Kidney (tissue), 14 donors: ENCODE measurements around the gene GOLGA6D. TPM values are rescaled to one million over a fixed set of nuclear protein-coding genes. Genes with fewer than 3 reads are reported as not detected.
"Not testable (repeated sequence)": the region's sequence is repeated elsewhere in the genome, so short reads cannot be mapped to it uniquely, and the experiment has no call there.

Source experiments
- DNase-seq, 5 donors: peaks; one replicate each; pipeline ENCODE4 v3.0.0-alpha.2; 2013 to 2020
- FAIRE-seq: peaks from 2 replicates; lab custom pipeline; 2012; peaks lifted over from hg19 to GRCh38; lab: Jason Lieb, UNC
- H3K27ac ChIP-seq, 2 donors: one replicate each; pipeline ENCODE4 v1.7.0; 2013; ENCODE audit warnings: low read depth in 2 of 2, low read length in 2 of 2, inconsistent platforms in 1 of 2
- H3K27me3 ChIP-seq: one replicate; pipeline ENCODE4 v1.7.1; 2013; ENCODE audit warnings: low read length, inconsistent platforms; ENCODE audit not compliant: control insufficient read depth, insufficient read depth
- H3K36me3 ChIP-seq, 3 donors: one replicate each; pipeline versions ENCODE4 v1.7.0 to v1.7.1; 2013; ENCODE audit warnings: low read length in 3 of 3, control low read depth in 1 of 3, inconsistent platforms in 1 of 3; ENCODE audit not compliant: insufficient read depth in 3 of 3, control insufficient read depth in 2 of 3
- H3K4me1 ChIP-seq, 3 donors: one replicate each; pipeline versions ENCODE4 v1.7.0 to v1.7.1; 2013; ENCODE audit warnings: low read length in 3 of 3, inconsistent platforms in 1 of 3, low read depth in 1 of 3; ENCODE audit not compliant: control insufficient read depth in 2 of 3, insufficient read depth in 2 of 3
- H3K4me3 ChIP-seq, 3 donors: one replicate each; pipeline versions ENCODE4 v1.7.0 to v1.8.1; 2013; ENCODE audit warnings: low read length in 3 of 3, control low read depth in 1 of 3, inconsistent platforms in 1 of 3
- H3K9ac ChIP-seq, 3 donors: one replicate each; pipeline versions ENCODE4 v1.7.0 to v1.7.1; 2013; ENCODE audit warnings: low read length in 3 of 3, control low read depth in 1 of 3, inconsistent platforms in 1 of 3
- H3K9me3 ChIP-seq, 3 donors: one replicate each; pipeline versions ENCODE4 v1.7.0 to v1.7.1; 2013; ENCODE audit warnings: low read length in 3 of 3, control low read depth in 1 of 3, inconsistent platforms in 1 of 3; ENCODE audit not compliant: control insufficient read depth in 2 of 3, insufficient read depth in 1 of 3
- intact Hi-C: fragments of 100-400 bp; cut with DNase I; formaldehyde crosslinking; loops from one replicate; pipeline ENCODE4 v1.11.1; 2022
- polyA plus RNA-seq: library from polyadenylated mRNA; stranded (reverse); fragments of 350-450 nt; fragmentation: Illumina TruSeq; extraction: RNeasy Lipid Tissue Mini Kit (QIAGEN cat#74804); gene quantifications from one replicate; pipeline ENCODE4 v1.2.3, GENCODE V29; 2014; ENCODE audit warnings: low read depth, low replicate concordance; ENCODE audit not compliant: insufficient read depth
- total RNA-seq: library from RNA; stranded (reverse); fragmentation: NEBNext Ultra II Directional; extraction: Animal tissue kit (Norgen Biotek cat#: 25700); gene quantifications from one replicate; pipeline ENCODE4 v1.2.1, GENCODE V29; 2021
- TF ChIP-seq, protein P1 (sequence below): IDR thresholded peaks from 3 replicates; pipeline ENCODE4 v1.5.1; 2012; ENCODE audit warnings: mild to moderate bottlenecking, moderate library complexity, borderline replicate concordance; ENCODE audit not compliant: insufficient read depth; ENCODE audit errors: extremely low read depth
- donor health status: control.
- donor health status: control.
- donor health status: control.
- donor health status: control.
- donor health status: control.
- donor health status: DM: yes; HTN: yes; CAD: no.
- donor health status: Normal renal cell carcinoma (clear cell type).

The GOLGA6D gene
- total and polyA plus RNA-seq, 2 donors from 2014 or later: not detected

DNA sequence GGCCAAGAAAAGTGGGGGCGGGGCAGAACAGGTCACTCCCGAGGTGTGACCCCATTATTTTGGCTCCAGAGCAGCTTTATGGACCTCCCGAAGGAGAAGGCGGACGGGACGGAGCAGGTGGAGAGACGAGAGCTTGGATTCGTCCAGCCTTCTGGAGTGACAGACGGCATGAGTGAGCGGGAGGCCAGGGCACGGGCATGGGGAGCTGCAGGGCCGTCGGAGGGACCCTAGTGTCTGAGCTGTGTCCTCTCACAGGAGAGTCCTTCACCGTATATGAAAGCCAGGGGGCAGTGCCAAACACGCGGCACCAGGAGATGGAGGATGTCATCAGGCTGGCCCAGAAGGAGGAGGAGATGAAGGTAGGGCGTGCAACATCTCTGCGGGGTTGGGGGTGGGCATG is 11.0 kb downstream of the GOLGA6D start:
- H3K4me1 ChIP-seq, DNase-seq, H3K27me3 ChIP-seq, FAIRE-seq, intact Hi-C loops, H3K4me3 ChIP-seq, H3K36me3 ChIP-seq, H3K9me3 ChIP-seq, H3K9ac ChIP-seq, H3K27ac ChIP-seq: not testable (repeated sequence)

DNA sequence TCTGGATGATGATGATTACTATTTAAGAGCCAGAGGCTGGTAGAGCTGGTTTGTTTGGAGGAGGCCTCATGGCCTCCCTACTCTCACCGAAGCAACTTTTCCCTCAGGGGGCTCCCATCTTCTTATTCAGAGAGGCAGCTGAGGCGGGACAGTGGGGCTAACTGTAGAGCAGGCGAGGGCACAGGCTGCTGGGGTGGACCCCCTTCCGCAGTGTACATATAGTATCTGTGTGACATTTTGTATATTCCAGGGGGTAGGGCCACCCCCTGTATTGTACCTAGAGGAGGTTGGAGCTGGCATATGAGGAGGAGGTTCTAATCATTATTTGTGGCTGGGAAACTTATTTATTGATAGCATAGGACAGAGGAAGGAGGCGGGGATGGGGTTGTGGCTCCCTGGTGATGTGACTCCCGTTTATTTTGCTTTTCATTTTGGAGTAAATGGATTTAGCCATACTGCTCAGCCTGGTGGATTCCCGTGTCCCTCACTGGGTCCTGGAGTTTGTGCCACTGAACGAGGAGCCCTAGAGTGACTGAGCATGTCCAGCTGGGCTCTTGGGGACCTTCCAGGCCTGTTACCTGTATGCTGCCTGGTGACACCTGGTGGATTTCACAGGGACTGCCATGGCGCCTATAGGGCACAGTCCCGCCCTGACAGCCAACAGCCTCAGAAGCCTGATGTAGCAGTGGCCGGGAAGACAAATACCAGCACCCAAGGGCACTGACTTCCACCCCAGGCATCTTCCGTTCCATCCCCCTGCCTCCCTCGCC is 16.1 kb downstream of the GOLGA6D start:
- H3K9me3 ChIP-seq, H3K27ac ChIP-seq, H3K4me1 ChIP-seq, DNase-seq, H3K36me3 ChIP-seq, H3K27me3 ChIP-seq, intact Hi-C loops, FAIRE-seq, H3K9ac ChIP-seq, H3K4me3 ChIP-seq: not testable (repeated sequence)

DNA sequence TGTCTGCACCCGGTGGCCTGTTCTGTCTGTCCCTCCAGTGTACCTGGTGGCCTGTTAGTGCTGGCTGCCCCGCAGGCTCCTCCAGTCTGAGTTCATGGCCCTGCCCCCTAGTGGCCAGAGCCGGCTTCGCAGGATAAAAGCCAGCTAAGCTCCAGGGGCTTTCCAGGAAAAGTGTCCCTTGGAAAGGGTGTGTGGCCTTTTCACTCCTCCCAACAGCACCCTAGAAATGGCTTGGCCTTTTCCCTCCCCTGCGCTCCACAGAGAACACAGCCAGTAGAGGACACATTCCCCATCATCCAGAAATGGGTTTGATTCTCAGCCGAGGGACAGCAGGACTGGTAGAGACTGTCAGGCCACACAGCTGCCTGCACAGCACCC is 16.7 kb downstream of the GOLGA6D start:
- DNase-seq, H3K36me3 ChIP-seq, H3K4me1 ChIP-seq, H3K27ac ChIP-seq, intact Hi-C loops, H3K9me3 ChIP-seq, H3K4me3 ChIP-seq, H3K9ac ChIP-seq, H3K27me3 ChIP-seq, FAIRE-seq: not testable (repeated sequence)
- TF ChIP-seq, protein P1, sequence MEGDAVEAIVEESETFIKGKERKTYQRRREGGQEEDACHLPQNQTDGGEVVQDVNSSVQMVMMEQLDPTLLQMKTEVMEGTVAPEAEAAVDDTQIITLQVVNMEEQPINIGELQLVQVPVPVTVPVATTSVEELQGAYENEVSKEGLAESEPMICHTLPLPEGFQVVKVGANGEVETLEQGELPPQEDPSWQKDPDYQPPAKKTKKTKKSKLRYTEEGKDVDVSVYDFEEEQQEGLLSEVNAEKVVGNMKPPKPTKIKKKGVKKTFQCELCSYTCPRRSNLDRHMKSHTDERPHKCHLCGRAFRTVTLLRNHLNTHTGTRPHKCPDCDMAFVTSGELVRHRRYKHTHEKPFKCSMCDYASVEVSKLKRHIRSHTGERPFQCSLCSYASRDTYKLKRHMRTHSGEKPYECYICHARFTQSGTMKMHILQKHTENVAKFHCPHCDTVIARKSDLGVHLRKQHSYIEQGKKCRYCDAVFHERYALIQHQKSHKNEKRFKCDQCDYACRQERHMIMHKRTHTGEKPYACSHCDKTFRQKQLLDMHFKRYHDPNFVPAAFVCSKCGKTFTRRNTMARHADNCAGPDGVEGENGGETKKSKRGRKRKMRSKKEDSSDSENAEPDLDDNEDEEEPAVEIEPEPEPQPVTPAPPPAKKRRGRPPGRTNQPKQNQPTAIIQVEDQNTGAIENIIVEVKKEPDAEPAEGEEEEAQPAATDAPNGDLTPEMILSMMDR: peak; percentile 27

DNA sequence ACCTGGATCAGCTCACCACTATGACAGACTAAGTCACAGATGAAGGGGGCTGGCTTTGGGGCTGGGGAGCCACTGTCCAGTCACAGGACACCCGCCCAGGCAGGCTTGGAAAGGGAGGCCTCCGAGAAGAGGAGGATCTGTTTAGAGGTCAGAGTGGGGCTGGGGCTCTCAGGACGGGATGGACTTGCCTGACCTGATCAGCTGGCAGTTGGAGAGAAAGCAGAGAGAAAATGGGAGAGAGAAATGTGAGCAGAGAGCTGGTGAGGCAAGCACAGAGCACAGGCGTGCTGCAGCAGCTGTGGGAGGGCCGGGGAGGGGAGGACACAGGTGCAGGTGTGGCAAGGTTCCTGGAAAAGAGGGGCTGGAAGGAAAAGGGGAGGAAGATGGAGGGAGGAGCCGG is 17.4 kb downstream of the GOLGA6D start:
- intact Hi-C loops, FAIRE-seq, H3K4me3 ChIP-seq, H3K4me1 ChIP-seq, DNase-seq, H3K36me3 ChIP-seq, H3K9me3 ChIP-seq, H3K9ac ChIP-seq, H3K27me3 ChIP-seq, H3K27ac ChIP-seq: not testable (repeated sequence)

DNA sequence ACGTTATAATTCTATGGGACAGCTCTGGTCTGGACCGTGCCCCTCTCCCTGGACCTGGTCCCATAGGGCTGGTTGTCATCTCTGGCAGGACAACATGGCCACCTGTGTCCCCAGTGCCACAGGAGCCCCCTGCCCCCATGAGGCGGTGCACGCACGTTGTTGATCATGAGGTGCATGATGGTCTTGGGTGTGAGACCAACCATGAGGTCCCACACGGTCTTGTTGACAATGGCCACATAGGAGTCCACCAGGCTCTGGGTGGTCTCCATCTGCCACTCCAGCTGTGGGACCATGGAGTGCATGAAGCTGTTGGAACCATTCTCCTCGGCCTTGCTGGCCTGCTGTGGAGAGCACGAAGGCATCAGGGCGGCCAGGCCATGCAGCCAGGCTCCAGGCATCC is 19.7 kb downstream of the GOLGA6D start:
- intact Hi-C loops: no loop called here

DNA sequence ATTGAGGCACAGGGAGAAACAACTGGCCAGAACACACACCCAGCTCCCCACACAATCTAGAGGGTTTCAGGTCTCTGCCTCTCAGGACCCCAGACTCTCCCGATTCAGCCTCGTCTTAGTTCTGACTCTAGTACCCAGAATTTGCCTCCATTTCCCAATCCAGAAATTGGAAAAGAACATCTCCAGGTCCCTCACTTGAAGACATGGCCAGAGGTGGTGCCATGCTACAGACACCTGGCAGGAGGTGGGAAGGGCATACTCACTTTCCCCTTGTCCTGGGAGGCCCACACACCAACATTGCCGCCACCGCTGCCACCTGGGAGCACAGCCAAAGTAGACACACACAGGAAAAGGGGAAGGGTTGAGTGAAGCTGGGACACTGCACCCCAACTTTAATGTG is 20.1 kb downstream of the GOLGA6D start:
- H3K27ac ChIP-seq, H3K4me3 ChIP-seq, H3K4me1 ChIP-seq, DNase-seq, H3K9me3 ChIP-seq, H3K9ac ChIP-seq, H3K36me3 ChIP-seq, intact Hi-C loops, FAIRE-seq, H3K27me3 ChIP-seq: not testable (repeated sequence)

More for the DNA sequence above, 19.7 kb downstream of the GOLGA6D start:
- H3K4me1 ChIP-seq: no peaks in the 10 kb centered on the region
- FAIRE-seq (no peak), DNase-seq (no peak)
- TF ChIP-seq, protein P1: no peak
- no peaks in the 10 kb centered on the region for H3K27me3 ChIP-seq
- no peak overlapping the region for H3K27ac ChIP-seq
- H3K4me3 ChIP-seq: no peak overlapping the region
- H3K9ac ChIP-seq: no peak overlapping the region
- H3K36me3 ChIP-seq: no peaks in the 10 kb centered on the region
- no peaks in the 10 kb centered on the region for H3K9me3 ChIP-seq
